Esophagus squamous epithelium (tissue), 5 donors: Measurements from ENCODE around the gene OPHN1. TPM values are rescaled to one million over a fixed set of nuclear protein-coding genes. Genes with fewer than 3 reads are reported as not detected.

ENCODE experiments used
- DNase-seq: peaks from one replicate; lab custom pipeline; 2025; lab: John Stamatoyannopoulos, UW
- H3K27ac ChIP-seq, 4 donors: fragments of 200-600 bp; sonication (generic); one replicate each; pipeline ENCODE4 v1.5.1; 2016 to 2019; ENCODE audit warnings: mild to moderate bottlenecking in 1 of 4
- H3K27me3 ChIP-seq, 4 donors: fragments of 200-600 bp; sonication (generic); 1 replicate in 3 of 4; 2 replicates in 1 of 4; pipeline versions ENCODE4 v1.5.1 to v1.6.0; 2017 to 2021; ENCODE audit warnings: antibody characterized with exemption in 1 of 4
- H3K36me3 ChIP-seq, 3 donors: fragments of 200-600 bp; sonication (generic); one replicate each; pipeline ENCODE4 v1.5.1; 2016 to 2019
- H3K4me1 ChIP-seq, 3 donors: fragments of 200-600 bp; sonication (generic); one replicate each; pipeline ENCODE4 v1.5.1; 2017 to 2019
- H3K4me3 ChIP-seq, 4 donors: fragments of 200-600 bp; sonication (generic); 1 replicate in 3 of 4; 2 replicates in 1 of 4; pipeline ENCODE4 v1.5.1; 2016 to 2019; ENCODE audit warnings: mild to moderate bottlenecking in 2 of 4, moderate library complexity in 1 of 4
- H3K9me3 ChIP-seq, 3 donors: fragments of 200-600 bp; sonication (generic); one replicate each; pipeline ENCODE4 v1.5.1; 2016 to 2019
- POLR2A ChIP-seq, 4 donors: fragments of 450-650 bp; IDR thresholded peaks; one replicate each; pipeline ENCODE4 v1.6.1; 2017; ENCODE audit warnings: antibody characterized with exemption in 4 of 4, mild to moderate bottlenecking in 4 of 4, moderate library complexity in 3 of 4
- WGBS, 2 donors: methylation state at CpG; one replicate each; pipeline ENCODE4 v1.1.5; 2018; 5-methylcytosine and 5-hydroxymethylcytosine counted together
- intact Hi-C: fragments of 100-400 bp; cut with DNase I; formaldehyde crosslinking; loops from one replicate; pipeline ENCODE4 v1.15.0; 2022
- total RNA-seq, 4 donors: library from RNA; depleted of rRNA; stranded (reverse); fragments of >200 nt; gene quantifications; one replicate each; pipeline ENCODE4 v1.1.0, GENCODE V29; 2016
- TF ChIP-seq, protein P1 (sequence below), 6 experiments: fragments of 450-650 bp in 4 of 6; fragments of 200-600 bp in 2 of 6; sonication (generic) in 2 of 6; IDR thresholded peaks; one replicate each; pipeline ENCODE4 v1.5.1; 2016 to 2019; ENCODE audit warnings: antibody characterized with exemption in 6 of 6, mild to moderate bottlenecking in 4 of 6, moderate library complexity in 4 of 6
- donor health status: DM: yes; HTN: yes; CAD: no.

OPHN1 gene
- total RNA-seq, 4 donors from 2014 or later: 2.6 to 6.5 (median 4.4) TPM

DNA sequence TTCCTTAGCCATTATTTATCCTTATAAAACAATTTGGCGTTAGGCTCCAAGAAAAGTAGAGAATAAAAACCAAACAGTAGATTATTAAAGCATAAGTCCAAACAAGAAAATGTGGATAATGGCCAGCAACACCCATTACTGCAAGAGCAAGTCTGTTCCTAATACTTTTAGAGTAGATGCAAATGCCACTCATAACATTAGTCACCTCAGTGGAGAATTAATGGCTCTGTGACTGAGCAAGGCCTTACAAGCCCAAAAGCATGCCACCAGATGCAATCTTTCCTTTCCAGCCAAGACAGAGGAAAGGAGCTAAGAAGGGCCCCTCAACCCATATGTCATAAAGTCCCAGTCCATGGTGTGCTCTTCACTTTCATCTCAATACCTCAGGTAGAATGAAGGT, 373.8 kb downstream of the OPHN1 start:
- peaks cover 0 to 6% (median 0%) of the 10 kb centered on the region in 3 donors for H3K36me3 ChIP-seq
- no peak for DNase-seq
- H3K4me1 ChIP-seq: peaks cover 0 to 9% (median 0%) of the 10 kb centered on the region in 3 donors
- no peaks in the 10 kb centered on the region for H3K9me3 ChIP-seq
- no peak overlapping the region for H3K27ac ChIP-seq
- no peaks in the 10 kb centered on the region for H3K27me3 ChIP-seq
- intact Hi-C loops: no loop called here
- WGBS, 2 donors: 33% methylated on average over 1 of the region's 1 CpG
- H3K4me3 ChIP-seq: no peak overlapping the region
- no peak for TF ChIP-seq POLR2A (IDR thresholded peaks at IDR 0.05)
- TF ChIP-seq, protein P1, sequence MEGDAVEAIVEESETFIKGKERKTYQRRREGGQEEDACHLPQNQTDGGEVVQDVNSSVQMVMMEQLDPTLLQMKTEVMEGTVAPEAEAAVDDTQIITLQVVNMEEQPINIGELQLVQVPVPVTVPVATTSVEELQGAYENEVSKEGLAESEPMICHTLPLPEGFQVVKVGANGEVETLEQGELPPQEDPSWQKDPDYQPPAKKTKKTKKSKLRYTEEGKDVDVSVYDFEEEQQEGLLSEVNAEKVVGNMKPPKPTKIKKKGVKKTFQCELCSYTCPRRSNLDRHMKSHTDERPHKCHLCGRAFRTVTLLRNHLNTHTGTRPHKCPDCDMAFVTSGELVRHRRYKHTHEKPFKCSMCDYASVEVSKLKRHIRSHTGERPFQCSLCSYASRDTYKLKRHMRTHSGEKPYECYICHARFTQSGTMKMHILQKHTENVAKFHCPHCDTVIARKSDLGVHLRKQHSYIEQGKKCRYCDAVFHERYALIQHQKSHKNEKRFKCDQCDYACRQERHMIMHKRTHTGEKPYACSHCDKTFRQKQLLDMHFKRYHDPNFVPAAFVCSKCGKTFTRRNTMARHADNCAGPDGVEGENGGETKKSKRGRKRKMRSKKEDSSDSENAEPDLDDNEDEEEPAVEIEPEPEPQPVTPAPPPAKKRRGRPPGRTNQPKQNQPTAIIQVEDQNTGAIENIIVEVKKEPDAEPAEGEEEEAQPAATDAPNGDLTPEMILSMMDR (IDR thresholded peaks at IDR 0.05): no peak

DNA sequence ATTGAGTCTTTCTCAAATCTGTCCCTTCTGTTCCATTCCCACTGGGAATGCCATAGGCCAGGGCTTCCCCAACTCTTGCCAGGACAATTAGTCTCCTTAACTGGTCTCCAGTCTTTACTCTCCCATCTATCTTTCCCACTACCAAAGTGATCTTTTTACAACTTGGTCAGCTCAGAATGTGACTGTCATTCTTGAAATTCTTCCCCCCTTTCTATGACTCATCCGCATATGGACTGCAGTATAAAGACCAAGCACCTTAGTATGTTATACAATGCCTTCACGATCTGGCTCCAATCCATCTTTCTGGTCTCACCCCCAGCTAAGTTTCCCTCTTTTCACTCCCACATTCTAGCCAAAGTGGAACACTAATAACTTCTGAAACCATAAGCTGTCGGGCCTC, 383.8 kb downstream of the OPHN1 start:
- H3K4me3 ChIP-seq: no peak overlapping the region
- H3K27ac ChIP-seq: no peak overlapping the region
- 70 to 95% methylated on average over 3 of the region's 3 CpGs for WGBS, 2 donors
- peaks cover 0 to 24% (median 0%) of the 10 kb centered on the region in 3 donors for H3K36me3 ChIP-seq
- H3K4me1 ChIP-seq: no peaks in the 10 kb centered on the region
- intact Hi-C loops: no loop called here
- no peak for DNase-seq
- no peaks in the 10 kb centered on the region for H3K27me3 ChIP-seq
- H3K9me3 ChIP-seq: no peaks in the 10 kb centered on the region
- TF ChIP-seq, protein P1 (IDR thresholded peaks at IDR 0.05): no peak
- no peak for TF ChIP-seq POLR2A (IDR thresholded peaks at IDR 0.05)

DNA sequence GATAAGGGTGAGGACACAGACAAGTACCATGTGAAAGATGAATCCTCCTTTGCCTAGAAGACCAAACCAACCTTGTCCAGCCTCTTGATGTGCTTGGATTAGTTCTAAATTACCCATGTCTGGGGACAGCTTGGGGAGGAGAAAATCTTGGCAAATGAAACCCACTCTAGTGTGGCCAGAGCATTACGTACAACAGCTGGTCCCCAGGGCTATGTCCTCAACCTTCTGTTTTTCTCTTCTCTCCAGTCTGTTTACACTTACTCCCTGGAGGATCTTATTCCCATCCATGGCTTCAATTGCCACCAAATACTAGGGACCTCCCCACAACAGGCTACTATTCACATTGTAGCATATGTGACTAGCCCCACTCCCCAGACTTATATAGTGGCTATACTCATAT, 384.5 kb downstream of the OPHN1 start:
- intact Hi-C loops: no loop called here
- H3K4me1 ChIP-seq: no peaks in the 10 kb centered on the region
- no peaks in the 10 kb centered on the region for H3K27me3 ChIP-seq
- no peak overlapping the region for H3K27ac ChIP-seq
- no peak overlapping the region for H3K4me3 ChIP-seq
- TF ChIP-seq, protein P1 (IDR thresholded peaks at IDR 0.05): no peak
- no peak for TF ChIP-seq POLR2A (IDR thresholded peaks at IDR 0.05)
- no peak for DNase-seq
- no peaks in the 10 kb centered on the region for H3K9me3 ChIP-seq
- WGBS, 2 donors: 69% methylated on average over 1 of the region's 1 CpG; no CpG with 5 or more reads in 1 of the 2 donors
- H3K36me3 ChIP-seq: peaks cover 0 to 24% (median 0%) of the 10 kb centered on the region in 3 donors

DNA sequence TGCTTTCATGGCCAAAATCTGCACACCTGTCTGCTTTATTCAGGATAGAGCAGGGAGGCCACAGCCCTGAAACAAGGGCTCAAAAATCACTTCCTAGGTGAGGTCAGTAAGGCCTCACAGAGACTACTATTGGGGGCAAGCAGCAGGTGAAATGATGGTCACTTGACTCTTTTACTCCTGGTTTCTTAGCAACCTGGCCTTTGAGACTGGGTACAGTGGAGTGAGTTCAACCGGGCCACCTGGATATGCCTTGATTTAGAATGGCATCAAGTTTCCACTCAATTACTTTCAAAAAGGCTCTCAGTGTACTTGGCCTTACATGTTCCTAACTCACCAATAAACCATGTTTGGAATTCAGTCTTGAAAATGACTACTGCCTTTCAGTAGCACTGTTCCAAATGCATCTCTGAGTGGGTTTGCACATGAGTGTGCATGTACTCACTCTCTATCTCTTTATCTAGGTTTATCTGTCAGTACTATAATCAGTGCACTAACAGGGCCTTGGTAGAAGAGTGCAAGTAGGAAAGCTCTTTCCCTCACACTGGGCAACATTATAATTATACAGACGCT, 388.2 kb downstream of the OPHN1 start:
- no peak for DNase-seq
- Histone ChIP-seq H3K4me1 (no peaks in the 10 kb centered on the region), H3K4me3 (no peak overlapping the region), H3K27ac (no peak overlapping the region), H3K27me3 (no peaks in the 10 kb centered on the region), H3K36me3 (peaks cover 0 to 17% (median 0%) of the 10 kb centered on the region in 3 donors), H3K9me3 (no peaks in the 10 kb centered on the region)
- intact Hi-C loops: no loop called here
- WGBS, 2 donors: 50% methylated on average over 2 of the region's 2 CpGs; no CpG with 5 or more reads in 1 of the 2 donors
- no peak for TF ChIP-seq POLR2A (IDR thresholded peaks at IDR 0.05)
- TF ChIP-seq, protein P1 (IDR thresholded peaks at IDR 0.05): no peak

DNA sequence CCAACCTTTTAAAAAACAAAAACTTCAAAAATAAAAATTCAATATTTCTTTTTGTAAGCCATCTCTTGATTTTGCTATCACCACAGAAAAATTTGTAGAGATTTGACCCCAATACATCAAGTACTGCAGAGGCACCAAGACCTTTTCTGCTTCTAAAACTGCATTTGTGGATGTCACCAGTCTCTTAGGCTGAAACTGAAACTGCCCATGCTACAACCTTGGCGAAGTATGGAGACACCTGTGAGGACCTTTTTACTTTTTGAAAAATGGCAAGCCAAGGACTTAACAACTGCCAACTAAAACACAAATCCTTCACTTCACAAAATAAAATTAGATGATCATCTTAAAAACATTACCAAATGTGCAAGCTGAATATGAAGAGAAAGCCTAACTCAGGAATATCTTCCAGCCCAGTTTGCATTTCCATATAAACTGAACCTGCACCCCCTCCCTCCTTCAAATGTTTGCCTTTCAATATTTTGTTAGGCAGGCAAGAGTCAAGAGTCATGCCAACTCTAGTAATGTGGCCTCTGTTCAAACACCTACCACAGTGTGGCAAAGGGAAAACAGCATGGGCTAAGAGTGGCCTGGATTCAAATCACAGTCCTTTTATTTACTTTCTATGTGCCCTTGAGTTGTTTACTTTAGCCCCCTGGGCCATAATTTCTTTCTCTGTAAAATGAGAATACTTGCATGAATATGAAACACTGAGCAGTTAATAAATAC, 389.4 kb downstream of the OPHN1 start:
- H3K4me3 ChIP-seq: no peak overlapping the region
- H3K27ac ChIP-seq: no peak overlapping the region
- 50 to 57% methylated on average over 1 of the region's 1 CpG for WGBS, 2 donors
- no peak for DNase-seq
- H3K36me3 ChIP-seq: peaks cover 0 to 17% (median 0%) of the 10 kb centered on the region in 3 donors
- no peaks in the 10 kb centered on the region for H3K27me3 ChIP-seq
- H3K9me3 ChIP-seq: no peaks in the 10 kb centered on the region
- intact Hi-C loops: no loop called here
- H3K4me1 ChIP-seq: no peaks in the 10 kb centered on the region
- TF ChIP-seq, protein P1 (IDR thresholded peaks at IDR 0.05): no peak
- TF ChIP-seq POLR2A (IDR thresholded peaks at IDR 0.05): no peak
